SKM-1 treated with dmso at 0.1 percent for 144 hours (cell line): ENCODE results near the gene ADH6.
"Not testable (repeated sequence)": the region's sequence is repeated elsewhere in the genome, so short reads cannot be mapped to it uniquely, and the experiment has no call there.

Experiments
- DNase-seq: peaks from one replicate; lab custom pipeline; 2025; ENCODE audit not compliant: unreplicated experiment; lab: John Stamatoyannopoulos, UW

The ADH6 gene

GRCh38 chr4:99219072-99219471 lies at the start of gene ADH6:
ADH6 (minus strand) TSS chr4:99219246; CDS start chr4:99219152, 94 bp downstream.
- no peak for DNase-seq

DNA sequence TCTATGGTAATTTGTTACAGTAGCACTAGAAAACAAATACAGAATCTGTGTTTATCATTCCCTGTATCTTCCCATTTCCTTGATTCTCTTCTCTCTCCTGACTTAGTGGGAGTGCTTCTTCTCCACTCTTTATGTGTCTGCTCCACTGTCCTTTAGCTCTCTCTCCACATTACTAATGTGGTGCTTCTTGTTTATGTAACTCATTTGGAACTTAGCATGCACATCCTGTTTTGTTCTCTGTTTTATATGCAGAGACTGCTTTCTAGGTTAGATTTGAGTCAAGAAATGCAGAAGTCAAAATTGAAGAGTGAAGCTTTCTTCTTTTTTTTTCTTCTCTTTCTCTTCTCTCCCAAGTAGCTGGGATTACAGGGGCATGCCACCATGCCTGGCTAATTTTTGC lies 45.9 kb upstream of the ADH6 start:
- no peak for DNase-seq

DNA sequence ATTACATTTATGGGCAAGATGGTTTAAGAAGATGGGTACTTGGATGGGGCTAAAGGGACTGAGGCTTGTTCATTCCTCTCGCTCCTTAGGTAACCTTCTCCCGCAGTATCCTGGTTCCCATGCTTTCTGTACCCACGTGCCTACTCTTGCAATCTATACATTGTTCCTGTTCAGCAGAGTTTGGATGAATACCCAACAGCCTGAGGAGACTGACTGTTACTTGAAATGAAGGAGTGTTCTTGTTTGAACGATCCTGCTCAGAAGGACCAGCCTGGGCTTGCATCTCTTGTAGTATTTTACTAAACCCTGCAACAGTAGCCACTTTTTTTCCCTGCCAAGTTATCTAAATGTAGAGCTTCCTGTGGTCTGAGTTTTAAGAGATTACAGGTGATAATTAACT lies 33.7 kb upstream of the ADH6 start:
- no peak for DNase-seq

GRCh38 chr4:99248714-99249113 lies 29.7 kb upstream of the ADH6 start:
- no peak for DNase-seq

DNA sequence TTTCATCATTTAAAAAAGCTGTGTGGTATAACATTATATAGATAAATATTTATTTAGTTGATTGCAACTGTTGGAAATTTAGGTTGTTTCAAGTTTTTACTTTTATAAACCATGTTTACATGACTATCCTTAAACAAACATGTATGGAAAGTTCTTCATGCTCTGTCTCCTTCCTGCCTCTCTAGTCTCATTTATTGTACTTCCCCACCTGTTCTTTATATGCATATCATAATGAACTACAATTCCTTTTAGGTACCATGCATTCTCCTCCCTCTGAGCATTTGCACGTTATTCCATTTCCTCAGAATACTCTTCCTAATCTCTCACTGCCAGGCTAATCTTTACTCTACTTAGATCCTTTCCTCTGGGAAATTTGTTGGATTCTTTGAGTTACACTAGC lies 16.9 kb upstream of the ADH6 start:
- DNase-seq, result no peak

GRCh38 chr4:99234331-99235010 lies 15.4 kb upstream of the ADH6 start:
- no peak for DNase-seq

DNA sequence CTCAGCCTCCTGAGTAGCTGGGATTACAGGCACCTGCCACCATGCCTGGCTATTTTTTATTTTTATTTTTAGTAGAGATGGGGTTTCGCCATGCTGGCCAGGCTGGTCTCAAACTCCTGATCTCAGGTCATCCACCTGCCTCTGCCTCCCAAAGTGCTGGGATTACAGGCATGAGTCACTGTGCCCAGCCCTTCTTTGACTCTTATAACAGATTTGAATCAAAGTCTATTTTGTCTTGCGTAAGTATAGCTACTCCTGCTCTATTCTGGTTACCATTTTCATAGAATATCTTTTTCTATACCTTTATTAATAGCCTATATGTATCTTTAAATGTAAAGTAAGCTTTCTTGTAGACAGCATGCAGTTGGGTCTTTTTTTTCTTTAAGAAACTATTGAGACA lies 14.4 kb upstream of the ADH6 start:
- not testable (repeated sequence) for DNase-seq

- DNase-seq, result not testable (repeated sequence)
Observed at GRCh38 chr4:99228706-99229105, 9.7 kb upstream of the ADH6 start.

GRCh38 chr4:99227646-99228045 lies 8.6 kb upstream of the ADH6 start:
- not testable (repeated sequence) for DNase-seq

- no peak for DNase-seq
Observed at GRCh38 chr4:99221980-99222379, 2.9 kb upstream of the ADH6 start.

DNA sequence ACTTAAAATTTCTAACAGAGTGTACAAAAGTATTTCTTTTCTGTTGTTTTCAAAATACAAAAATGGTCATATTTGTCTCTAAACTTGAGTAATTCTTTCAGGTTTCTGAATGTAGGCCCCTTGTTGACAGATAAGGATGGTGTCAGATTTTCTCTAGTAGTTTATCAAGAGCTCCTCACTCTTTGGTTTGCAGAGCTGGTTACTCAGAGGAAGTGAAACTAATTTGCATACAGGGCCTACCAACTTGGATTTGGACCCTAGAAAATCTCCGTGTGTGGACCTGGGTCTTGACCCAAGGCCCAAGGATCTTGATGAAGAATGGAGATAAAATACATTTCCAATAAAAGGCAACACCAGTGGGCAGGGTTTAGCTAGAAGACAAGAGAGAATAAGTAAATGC lies 433 bp upstream of the ADH6 start:
- no peak for DNase-seq

DNA sequence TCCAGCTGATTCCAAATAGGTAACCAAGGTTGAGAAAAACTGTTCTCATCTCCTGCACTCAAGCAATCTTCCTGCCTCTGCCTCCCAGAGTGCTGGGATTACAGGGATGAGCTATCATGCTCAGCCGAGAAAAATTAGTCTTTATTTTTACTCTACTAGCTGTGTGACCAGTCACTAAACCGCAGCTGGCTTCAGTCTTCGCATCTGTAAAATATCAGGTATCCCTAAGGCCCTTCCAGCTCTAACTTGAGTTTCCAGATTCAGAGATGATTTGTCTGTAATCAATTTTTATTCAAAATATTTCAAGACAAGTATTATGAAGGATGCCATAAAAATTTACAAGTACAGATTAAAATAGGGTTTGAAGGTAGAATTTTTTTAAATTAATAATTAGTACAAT lies 3.5 kb downstream of the ADH6 start:
- no peak for DNase-seq

DNA sequence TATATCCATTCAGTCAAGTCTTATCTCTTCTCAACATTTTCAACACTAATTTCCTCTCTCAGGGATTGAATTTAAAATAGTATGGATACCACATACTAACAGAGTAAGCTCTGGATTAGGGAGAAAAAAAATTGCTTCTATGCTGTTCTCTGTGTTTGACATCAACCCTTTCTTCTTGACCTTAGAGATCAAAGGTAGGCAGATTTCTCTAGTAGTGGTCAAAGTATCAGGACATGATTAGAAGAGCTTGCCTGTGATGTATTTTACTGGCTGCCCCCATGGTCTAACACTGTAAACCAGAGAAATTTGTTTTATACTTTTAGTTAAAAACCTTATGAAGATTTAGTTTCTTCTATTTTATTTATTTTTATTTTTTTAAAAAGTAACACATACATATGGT lies 8.3 kb downstream of the ADH6 start:
- DNase-seq, result no peak

DNA sequence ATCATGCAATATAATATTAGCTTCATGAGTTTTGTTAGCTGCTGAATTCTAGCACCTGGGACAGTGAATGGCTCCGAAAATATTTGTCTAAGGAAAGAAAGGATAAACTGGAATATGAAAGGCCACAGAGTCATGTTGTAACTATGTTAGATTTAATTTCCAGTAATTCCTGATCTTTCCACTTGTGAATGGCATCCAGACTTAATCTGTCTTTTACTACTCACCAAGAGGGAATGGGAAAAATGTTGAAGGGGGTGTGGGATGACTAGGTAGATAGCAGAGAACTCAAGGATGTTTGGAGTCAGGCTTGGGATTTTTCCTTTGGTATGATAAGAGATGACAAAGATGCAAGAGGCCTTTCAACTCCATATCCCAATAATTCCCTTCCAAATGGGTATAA lies 9.4 kb downstream of the ADH6 start:
- DNase-seq, result no peak

DNA sequence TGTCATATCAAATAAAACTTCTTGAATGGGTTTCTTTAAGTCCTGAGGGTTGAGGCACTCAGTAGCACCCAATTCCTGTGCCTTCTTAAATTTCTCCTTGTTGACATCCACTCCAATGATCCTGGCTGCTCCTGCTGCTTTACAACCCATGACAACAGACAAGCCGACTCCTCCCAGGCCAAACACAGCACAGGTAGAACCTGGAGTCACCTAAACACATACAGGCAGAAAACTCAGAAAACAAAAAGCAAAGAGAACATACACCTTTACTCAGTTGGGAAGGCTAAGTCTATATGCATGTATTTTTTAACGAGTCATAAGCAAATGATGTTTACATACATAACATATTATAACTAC lies 10.3 kb downstream of the ADH6 start:
- DNase-seq, result no peak

GRCh38 chr4:99207911-99208718 lies 10.9 kb downstream of the ADH6 start:
- DNase-seq, result no peak

DNA sequence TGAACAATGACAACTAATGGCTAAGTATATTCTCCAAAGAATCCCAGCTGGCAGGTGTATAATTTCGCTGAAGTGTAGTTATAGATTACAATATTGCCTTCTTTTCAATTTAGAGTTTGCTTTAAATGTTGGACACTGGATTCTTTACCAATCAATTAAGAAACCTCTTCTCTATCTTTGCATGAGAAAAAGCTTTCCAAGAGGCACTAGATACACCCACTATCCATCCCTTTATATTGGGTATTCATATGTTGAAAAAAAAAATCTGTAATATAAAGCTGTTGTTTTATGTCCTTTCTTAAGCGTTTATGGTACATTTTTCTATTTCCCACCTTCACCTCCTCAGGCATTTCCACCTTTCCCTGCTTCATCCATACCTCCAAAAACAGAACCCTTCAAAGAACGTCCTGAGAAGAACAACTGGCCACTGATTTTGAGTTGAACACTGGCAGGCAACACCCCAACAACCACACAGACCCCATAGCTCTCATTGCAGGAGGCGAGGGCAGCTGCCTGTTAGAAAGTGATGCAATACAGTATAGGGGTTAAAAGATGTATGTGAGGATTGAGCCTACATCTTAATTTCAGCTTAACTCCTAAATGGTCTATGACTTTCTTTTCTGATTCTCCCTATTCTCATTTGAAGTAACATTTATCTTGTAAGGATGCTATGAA lies 11.8 kb downstream of the ADH6 start:
- DNase-seq, result no peak

DNA sequence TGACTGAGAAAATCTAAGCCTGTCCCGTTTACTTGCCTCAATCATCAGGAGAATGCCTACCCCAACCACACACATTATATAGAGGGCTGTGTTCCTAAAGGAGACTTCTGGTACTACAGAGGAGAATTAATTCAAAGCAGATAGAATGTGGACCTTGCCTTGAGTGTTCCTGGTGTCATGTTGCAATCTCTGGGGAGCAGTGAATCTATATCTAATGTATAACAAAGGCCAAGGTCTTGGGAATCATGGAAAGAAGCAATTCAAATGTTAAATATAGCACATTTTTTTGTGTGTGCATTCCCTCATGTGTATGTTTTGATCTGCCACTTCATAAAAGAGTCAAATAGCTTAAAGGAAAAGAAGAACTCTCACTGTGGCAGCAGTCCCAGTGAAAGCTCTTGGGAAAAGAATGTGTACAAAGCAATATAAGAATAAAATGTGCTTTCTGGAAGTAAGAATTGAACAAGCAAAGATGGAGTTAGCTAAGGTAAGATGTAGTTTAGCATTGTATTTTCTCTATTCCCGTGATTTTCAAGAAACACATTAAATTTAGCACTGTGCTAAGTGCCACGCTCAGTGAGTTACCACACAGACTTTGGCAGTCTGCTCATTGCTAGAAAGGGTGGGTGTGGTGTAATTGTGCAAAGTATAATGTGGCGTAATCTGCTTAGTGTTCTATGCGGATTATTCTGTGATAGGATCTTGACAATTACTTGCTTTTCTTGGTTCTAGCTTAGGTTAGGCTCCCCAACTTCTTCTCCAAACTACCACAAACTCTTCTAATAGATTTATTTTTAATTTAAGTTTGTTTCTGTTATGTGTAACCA lies 13.7 kb downstream of the ADH6 start:
- DNase-seq, result peak; percentile 14

GRCh38 chr4:99202536-99202935 lies 16.5 kb downstream of the ADH6 start:
- DNase-seq, result no peak

DNA sequence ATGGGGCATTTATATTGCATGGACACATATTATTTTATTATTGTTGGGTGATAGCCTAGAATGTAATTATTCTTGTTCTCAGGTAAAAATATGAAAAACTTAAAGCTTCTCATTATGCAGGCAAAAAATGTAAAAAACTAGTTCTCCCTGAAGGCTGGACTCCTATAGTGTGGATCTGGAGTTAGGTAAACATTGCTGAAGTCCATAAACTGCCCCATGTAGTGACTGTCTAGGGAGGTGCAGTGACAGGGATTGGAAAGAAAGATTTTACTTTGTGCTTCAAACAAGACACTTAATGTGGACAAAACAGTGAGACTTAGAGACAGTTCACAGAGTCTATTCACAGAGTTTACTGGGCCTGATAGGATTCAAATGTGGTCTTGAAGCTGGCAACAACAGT lies 17.0 kb downstream of the ADH6 start:
- DNase-seq, result no peak

- no peak for DNase-seq
Observed at GRCh38 chr4:99201690-99202089, 17.4 kb downstream of the ADH6 start.
